Vagina (tissue), 2 donors: ENCODE data around the gene GRK5.

Experiments used
- POLR2A ChIP-seq, 2 donors: fragments of 450-650 bp; IDR thresholded peaks; one replicate each; pipeline ENCODE4 v1.6.1; 2017; ENCODE audit warnings: antibody characterized with exemption in 2 of 2, mild to moderate bottlenecking in 2 of 2, moderate library complexity in 2 of 2
- POLR2AphosphoS5 ChIP-seq, 2 donors: sonication (generic); formaldehyde crosslinking; IDR thresholded peaks; one replicate each; pipeline ENCODE4 v1.9.0; 2017; ENCODE audit warnings: antibody characterized with exemption in 2 of 2, mild to moderate bottlenecking in 2 of 2, low read depth in 1 of 2; ENCODE audit not compliant: insufficient read depth in 1 of 2
- TF ChIP-seq, protein P1 (sequence below), 3 experiments: fragments of 450-650 bp in 2 of 3; fragments of 200-600 bp in 1 of 3; sonication (generic) in 1 of 3; IDR thresholded peaks; one replicate each; pipeline ENCODE4 v1.5.1; 2017 to 2019; ENCODE audit warnings: antibody characterized with exemption in 3 of 3, mild to moderate bottlenecking in 2 of 3, moderate library complexity in 2 of 3

- TF ChIP-seq POLR2A (IDR thresholded peaks at IDR 0.05) (no peak), POLR2AphosphoS5 (IDR thresholded peaks at IDR 0.05; ENCODE audit: insufficient read depth in 1 of 2, low read depth in 1 of 2) (no peak)
- TF ChIP-seq, protein P1, sequence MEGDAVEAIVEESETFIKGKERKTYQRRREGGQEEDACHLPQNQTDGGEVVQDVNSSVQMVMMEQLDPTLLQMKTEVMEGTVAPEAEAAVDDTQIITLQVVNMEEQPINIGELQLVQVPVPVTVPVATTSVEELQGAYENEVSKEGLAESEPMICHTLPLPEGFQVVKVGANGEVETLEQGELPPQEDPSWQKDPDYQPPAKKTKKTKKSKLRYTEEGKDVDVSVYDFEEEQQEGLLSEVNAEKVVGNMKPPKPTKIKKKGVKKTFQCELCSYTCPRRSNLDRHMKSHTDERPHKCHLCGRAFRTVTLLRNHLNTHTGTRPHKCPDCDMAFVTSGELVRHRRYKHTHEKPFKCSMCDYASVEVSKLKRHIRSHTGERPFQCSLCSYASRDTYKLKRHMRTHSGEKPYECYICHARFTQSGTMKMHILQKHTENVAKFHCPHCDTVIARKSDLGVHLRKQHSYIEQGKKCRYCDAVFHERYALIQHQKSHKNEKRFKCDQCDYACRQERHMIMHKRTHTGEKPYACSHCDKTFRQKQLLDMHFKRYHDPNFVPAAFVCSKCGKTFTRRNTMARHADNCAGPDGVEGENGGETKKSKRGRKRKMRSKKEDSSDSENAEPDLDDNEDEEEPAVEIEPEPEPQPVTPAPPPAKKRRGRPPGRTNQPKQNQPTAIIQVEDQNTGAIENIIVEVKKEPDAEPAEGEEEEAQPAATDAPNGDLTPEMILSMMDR (IDR thresholded peaks at IDR 0.05) = no peak
Observed at GRCh38 chr10:119409385-119409784, 202.0 kb downstream of the GRK5 start.
